Stimulated activated CD4-positive, alpha-beta T cell treated with anti-CD3 and anti-CD28 coated beads, TNF-alpha, amount 100 ng/mL, for 4 hours (primary cell): ENCODE results near the gene ERH.

Experiments used
- DNase-seq, 3 experiments: peaks; one replicate each; pipeline ENCODE4 v3.0.0-alpha.2; 2020; ENCODE audit warnings: low read depth in 3 of 3

The ERH gene

DNA sequence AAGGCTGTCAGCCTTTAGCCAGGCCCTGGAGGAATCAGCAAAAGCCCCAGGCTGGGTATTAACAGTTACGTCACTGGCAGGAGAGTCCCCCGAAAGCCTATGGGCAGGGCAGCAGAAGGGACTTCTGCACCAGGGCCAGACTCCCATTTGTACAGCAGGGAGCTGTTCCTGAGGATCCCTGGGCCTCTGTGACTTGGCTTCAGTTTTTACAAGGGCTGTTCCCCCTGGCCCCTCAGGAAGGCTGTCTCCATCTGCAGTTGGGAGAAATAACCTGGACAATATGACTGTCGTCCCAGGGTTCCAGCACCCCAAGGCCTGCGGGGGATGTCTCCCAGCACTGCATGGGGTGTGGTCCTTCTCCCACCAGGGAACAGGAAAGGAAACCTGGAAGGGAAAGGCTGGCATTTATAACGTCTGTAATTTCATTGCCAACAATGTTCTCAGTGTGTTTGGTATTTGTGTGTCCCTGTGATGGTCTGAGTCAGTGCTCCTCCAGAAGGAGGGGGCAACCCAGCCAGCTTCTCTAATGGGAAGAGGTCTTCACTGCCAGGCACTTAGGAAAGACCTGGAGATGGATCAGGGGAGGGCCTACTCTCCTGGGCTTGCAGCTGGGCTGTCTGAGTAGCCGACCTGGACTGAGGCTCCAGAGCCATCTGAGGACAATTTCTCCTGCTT, 42.4 kb downstream of the ERH start:
- no peak for DNase-seq

- DNase-seq, result no peak
Measured at GRCh38 chr14:69355154-69355597, 42.9 kb downstream of the ERH start.

- DNase-seq, result peak; percentile 26 to 52 (median 37)
Measured at GRCh38 chr14:69354383-69355153, 43.5 kb downstream of the ERH start.

DNA sequence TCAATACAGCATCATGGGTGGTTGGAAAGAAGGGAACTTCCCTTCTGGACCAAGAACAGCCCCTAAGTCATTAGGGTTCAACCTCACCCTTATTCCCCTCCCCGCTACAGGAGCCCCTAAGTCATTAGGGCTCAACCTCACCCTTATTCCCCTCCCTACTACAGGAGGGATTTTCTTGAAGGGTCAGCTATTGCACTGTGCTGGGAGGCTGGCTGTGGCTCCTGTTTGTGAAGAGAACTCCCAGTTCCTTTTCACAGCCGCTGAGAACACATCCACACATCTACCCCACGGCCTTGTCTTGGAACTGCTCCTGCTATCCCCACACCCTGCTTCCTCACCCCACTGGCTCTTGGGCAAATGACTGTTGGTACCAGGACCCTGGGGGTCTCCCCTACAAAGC, 44.9 kb downstream of the ERH start:
- DNase-seq, result no peak

GRCh38 chr14:69351911-69352310, 46.2 kb downstream of the ERH start:
- DNase-seq, result no peak

DNA sequence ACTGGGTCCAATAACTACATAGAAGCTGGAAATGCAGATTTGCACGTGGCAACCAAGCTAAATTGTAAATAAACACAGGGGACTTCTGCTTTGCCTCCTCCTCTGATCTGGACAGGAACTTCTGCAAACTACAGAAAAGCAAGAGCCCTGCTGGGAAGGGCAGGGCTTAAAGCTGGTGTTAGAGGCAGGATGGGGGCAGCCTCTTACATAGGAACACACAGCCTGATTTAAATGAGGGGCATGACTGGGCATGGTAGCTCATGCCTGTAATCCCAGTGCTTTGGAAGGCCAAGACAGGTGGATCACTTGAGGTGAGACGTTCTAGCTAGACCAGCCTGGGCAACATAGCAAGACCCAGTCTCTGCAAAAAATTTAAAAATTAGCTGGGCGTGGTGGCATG, 46.7 kb downstream of the ERH start:
- no peak for DNase-seq

- no peak for DNase-seq
Measured at GRCh38 chr14:69350892-69351291, 47.2 kb downstream of the ERH start.

GRCh38 chr14:69349091-69349777, 48.9 kb downstream of the ERH start:
- DNase-seq, result no peak

DNA sequence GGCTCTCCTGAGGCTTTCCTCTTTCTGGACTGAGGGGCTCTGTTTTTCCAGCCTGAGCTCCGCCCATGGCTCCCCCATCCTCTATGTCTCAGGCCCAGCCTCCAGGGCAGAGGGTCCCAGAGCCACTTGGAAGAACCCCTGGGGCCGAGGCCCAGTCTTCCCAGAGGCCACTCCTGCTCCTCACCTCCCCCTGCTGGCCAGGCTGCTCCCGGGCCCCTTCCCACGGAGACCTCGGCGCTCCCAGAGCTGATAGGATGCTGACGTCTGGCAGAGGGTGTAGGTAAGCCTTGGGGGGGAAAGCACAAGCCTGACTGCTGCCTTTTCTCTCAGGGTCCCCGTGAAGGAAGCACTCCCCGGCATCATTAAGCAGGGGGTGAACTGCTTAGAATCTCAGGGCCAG, 51.4 kb downstream of the ERH start:
- DNase-seq, result no peak

DNA sequence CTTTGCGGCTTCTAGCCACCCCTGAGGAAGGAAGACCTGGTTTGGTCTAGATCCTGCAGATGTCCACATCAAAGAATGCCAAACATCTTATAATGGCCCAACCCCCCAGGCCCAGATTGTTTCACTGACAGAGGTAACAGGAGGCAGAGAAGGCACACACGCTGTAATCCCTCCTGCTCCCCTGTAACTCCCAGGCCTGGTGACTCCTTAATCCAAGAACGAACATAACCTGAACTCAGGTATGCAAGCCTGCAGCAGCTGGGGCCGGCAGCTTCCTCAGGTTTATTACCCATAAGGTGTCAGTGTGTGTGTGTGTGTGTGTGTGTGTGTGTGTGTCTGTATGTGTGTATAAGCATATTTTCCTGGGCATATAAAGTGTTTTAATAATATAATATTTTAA, 52.7 kb downstream of the ERH start:
- DNase-seq, result no peak

DNA sequence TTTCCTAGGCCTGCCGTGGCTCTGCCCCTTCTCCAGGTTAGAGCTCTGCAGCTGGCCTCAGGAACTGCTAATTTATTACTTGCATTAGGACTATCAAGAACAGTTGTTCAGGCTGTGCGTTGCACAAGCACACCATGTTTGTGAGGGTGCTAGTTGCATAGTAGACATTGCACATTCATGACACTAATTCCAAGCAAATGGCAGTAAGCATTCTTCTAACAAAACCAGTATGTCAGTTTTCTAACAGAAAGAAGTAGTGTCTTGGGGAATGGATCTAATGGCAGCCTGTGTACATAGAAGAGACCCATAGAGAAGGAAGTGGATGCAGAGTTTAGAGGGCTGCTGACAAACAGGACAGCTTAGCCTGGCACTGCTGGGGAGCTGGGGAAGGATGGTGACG, 53.9 kb downstream of the ERH start:
- DNase-seq, result no peak

DNA sequence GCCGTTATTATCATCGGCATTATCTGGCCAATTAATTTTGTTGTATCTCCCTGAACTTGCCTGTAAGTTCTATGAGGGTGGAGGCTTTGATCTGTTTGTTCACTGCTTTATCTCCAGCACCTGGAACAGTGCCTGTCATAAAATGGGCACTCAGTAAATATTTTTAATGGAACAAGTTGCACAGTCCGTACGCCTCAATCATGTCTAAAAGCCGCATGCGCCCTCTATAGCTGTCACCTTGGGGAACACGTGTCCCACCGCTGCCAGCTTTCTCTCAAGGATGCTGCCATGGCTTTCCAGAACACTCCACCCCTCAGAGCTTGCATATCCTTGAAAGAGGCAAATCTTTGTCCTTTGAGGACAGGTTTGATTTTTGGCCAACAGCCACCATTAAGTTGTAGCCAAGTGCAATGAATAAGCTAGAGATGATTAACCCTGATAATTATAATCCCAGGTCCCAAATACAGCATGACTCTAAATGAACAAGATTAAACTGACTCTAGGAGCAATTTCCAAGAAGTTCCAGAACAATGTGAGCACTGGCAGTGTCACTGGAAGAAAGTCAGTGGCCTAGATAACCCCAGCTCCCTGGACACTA, 55.1 kb downstream of the ERH start:
- no peak for DNase-seq

DNA sequence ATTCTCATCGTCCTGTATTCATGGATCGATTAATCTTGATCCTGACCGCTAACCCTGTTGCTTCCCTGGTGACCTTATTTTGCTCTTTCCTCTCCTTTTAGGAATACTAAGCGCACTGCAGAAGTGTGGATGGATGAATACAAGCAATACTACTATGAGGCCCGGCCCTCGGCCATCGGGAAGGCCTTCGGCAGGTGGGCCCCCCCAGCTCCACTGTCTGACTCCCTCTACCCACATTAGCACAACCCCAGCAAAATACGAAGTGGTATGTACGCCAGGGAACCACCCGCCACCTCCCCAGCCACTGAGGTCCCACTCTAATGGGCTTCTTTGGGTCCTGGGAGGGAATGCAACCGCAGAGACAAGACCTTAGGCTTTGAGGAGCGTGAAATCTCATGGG, 58.7 kb downstream of the ERH start:
- DNase-seq, result no peak

GRCh38 chr14:69337984-69338383, 60.1 kb downstream of the ERH start:
- DNase-seq, result no peak

- no peak for DNase-seq
Measured at GRCh38 chr14:69335371-69335771, 62.7 kb downstream of the ERH start.

- DNase-seq, result no peak
Measured at GRCh38 chr14:69334576-69334975, 63.5 kb downstream of the ERH start.

DNA sequence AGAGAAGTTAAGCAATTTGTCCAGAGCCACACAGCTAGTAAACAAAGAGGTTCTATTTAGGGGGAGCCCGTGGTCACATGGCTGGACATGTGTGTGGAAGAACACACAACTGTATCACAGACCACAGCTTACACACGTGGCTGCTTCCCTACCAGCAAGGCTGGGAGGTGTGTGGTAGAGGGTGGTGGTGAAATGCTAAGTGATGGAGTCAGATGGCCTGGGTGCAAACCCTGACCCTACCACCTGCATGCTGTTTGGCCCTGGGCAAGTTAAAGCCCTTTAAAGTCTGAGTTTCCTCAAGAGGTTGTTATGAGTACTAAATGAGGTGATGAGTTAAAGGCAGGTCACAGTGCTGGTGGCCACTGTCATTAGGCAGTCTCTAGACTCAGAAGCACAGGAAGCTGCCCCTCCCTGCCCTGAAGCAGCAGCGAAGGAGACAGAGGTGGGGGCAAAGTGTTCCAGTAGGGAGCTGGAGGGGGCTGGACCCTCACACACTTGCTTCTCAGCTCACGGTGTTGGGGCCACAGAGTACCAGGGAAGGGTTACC, 64.2 kb downstream of the ERH start:
- no peak for DNase-seq

DNA sequence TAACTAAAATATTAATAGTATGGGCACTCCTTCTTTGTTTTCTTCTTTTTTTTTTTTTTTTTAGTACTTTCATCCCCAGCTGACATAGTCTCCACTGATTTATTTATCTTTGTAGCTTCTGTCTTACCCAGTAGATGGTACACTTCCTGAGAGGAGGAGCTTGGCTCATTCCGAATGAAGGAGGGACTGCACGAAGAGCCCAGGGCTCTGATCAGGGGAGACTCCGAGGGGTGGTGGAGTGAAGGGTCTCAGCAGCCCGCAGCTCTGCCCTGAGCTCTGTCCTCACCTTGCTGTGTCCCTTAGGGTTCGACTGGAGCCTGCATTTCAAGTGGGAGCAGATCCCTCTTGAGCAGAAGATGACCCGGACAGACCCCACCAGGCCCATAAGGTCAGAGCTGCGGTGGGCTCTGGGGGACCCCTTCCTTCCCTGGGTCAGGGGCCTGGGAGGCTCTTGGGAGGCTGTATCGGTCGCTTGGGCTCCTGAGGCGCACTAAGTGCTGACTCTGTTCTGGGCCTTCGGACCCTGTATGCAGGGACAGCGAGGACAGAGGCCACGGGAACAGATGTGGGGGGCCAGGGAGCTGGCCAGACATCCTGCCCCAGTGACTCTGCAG, 65.2 kb downstream of the ERH start:
- DNase-seq, result no peak

GRCh38 chr14:69331206-69331605, 66.9 kb downstream of the ERH start:
- no peak for DNase-seq
